Subcutaneous abdominal adipose tissue (tissue), 5 donors: ENCODE data around the gene INMT.
A peak's percentile ranks its signal among the peaks of the same experiment; 100 is the strongest.

Experiments used
- H3K27ac ChIP-seq: one replicate; pipeline ENCODE4 v1.7.0; 2013; ENCODE audit warnings: low read depth, mild to moderate bottlenecking, inconsistent platforms, low read length, moderate library complexity
- H3K27me3 ChIP-seq, 5 donors: one replicate each; pipeline ENCODE4 v1.7.0; 2013; ENCODE audit warnings: low read length in 5 of 5, inconsistent platforms in 1 of 5; ENCODE audit not compliant: control insufficient read depth in 5 of 5, insufficient read depth in 4 of 5
- H3K36me3 ChIP-seq, 5 donors: one replicate each; pipeline ENCODE4 v1.7.0; 2013; ENCODE audit warnings: low read length in 5 of 5; ENCODE audit not compliant: control insufficient read depth in 5 of 5, insufficient read depth in 5 of 5
- H3K4me1 ChIP-seq, 5 donors: one replicate each; pipeline ENCODE4 v1.7.0; 2013; ENCODE audit warnings: low read length in 5 of 5, mild to moderate bottlenecking in 3 of 5, moderate library complexity in 1 of 5; ENCODE audit not compliant: control insufficient read depth in 5 of 5, insufficient read depth in 5 of 5
- H3K4me3 ChIP-seq, 5 donors: one replicate each; pipeline ENCODE4 v1.7.0; 2013; ENCODE audit warnings: low read length in 5 of 5, low read depth in 1 of 5
- H3K9ac ChIP-seq, 5 donors: one replicate each; pipeline ENCODE4 v1.7.0; 2013; ENCODE audit warnings: low read length in 5 of 5, mild to moderate bottlenecking in 4 of 5, moderate library complexity in 3 of 5
- H3K9me3 ChIP-seq, 5 donors: one replicate each; pipeline ENCODE4 v1.7.0; 2013; ENCODE audit warnings: low read length in 5 of 5; ENCODE audit not compliant: control insufficient read depth in 5 of 5
- donor health status: healthy.
- donor health status: healthy.
- donor health status: healthy.
- donor health status: healthy.
- donor health status: healthy.

The INMT gene

GRCh38 chr7:30760514-30761213, 8.7 kb downstream of the INMT start:
- Histone ChIP-seq H3K27ac (no peak overlapping the region), H3K4me1 (peaks cover 0 to 51% (median 46%) of the 10 kb centered on the region in 5 donors), H3K9me3 (no peaks in the 10 kb centered on the region), H3K36me3 (peaks cover 0 to 3% (median 0%) of the 10 kb centered on the region in 5 donors), H3K4me3 (no peak overlapping the region), H3K27me3 (no peaks in the 10 kb centered on the region), H3K9ac (no peak overlapping the region)

GRCh38 chr7:30761214-30762156, 9.6 kb downstream of the INMT start:
- H3K4me1 ChIP-seq, result peaks cover 0 to 50% (median 43%) of the 10 kb centered on the region in 5 donors
- no peak overlapping the region for H3K27ac ChIP-seq
- H3K4me3 ChIP-seq, result peak overlapping the region in 1 of 5 donors; percentile 7
- no peaks in the 10 kb centered on the region for H3K9me3 ChIP-seq
- no peak overlapping the region for H3K9ac ChIP-seq
- H3K27me3 ChIP-seq, result no peaks in the 10 kb centered on the region
- peaks cover 0 to 3% (median 0%) of the 10 kb centered on the region in 5 donors for H3K36me3 ChIP-seq

GRCh38 chr7:30764030-30764975, 12.4 kb downstream of the INMT start:
- Histone ChIP-seq H3K36me3 (no peaks in the 10 kb centered on the region), H3K9me3 (no peaks in the 10 kb centered on the region), H3K9ac (no peak overlapping the region), H3K4me3 (no peak overlapping the region), H3K27me3 (no peaks in the 10 kb centered on the region), H3K27ac (no peak overlapping the region), H3K4me1 (peaks cover 0 to 42% (median 36%) of the 10 kb centered on the region in 5 donors)

- Histone ChIP-seq H3K4me3 (no peak overlapping the region), H3K9me3 (no peaks in the 10 kb centered on the region), H3K36me3 (no peaks in the 10 kb centered on the region), H3K9ac (no peak overlapping the region), H3K4me1 (peaks cover 0 to 42% (median 36%) of the 10 kb centered on the region in 5 donors), H3K27ac (no peak overlapping the region), H3K27me3 (no peaks in the 10 kb centered on the region)
Measured at GRCh38 chr7:30765408-30765807, 13.5 kb downstream of the INMT start.

GRCh38 chr7:30770845-30771173, 18.9 kb downstream of the INMT start:
- Histone ChIP-seq H3K4me1 (peaks cover 0 to 27% (median 15%) of the 10 kb centered on the region in 5 donors), H3K4me3 (peak overlapping the region in 4 of 5 donors; percentile 79 to 85 (median 84)), H3K27me3 (no peaks in the 10 kb centered on the region), H3K9ac (peak overlapping the region; percentile 18 to 74 (median 62)), H3K36me3 (no peaks in the 10 kb centered on the region), H3K27ac (peak overlapping the region; percentile 55), H3K9me3 (no peaks in the 10 kb centered on the region)

- Histone ChIP-seq H3K36me3 (no peaks in the 10 kb centered on the region), H3K27me3 (no peaks in the 10 kb centered on the region), H3K9me3 (no peaks in the 10 kb centered on the region), H3K9ac (peak within 1 kb of the TSS; percentile 59 to 86 (median 81)), H3K27ac (peak within 1 kb of the TSS; percentile 55), H3K4me3 (peak within 1 kb of the TSS; percentile 79 to 85 (median 84)), H3K4me1 (peaks cover 0 to 27% (median 15%) of the 10 kb centered on the region in 5 donors)
Measured at GRCh38 chr7:30771174-30771879, 19.4 kb downstream of the INMT start, which contains the start of gene MINDY4. Gene MINDY4, plus strand, starts transcription at chr7:30771417. Its CDS starts 77 bp downstream, at chr7:30771494.

GRCh38 chr7:30771880-30772425, 20.0 kb downstream of the INMT start:
- no peaks in the 10 kb centered on the region for H3K36me3 ChIP-seq
- no peaks in the 10 kb centered on the region for H3K9me3 ChIP-seq
- peaks cover 0 to 26% (median 14%) of the 10 kb centered on the region in 5 donors for H3K4me1 ChIP-seq
- H3K9ac ChIP-seq, result peak overlapping the region; percentile 33 to 86 (median 81)
- H3K27me3 ChIP-seq, result no peaks in the 10 kb centered on the region
- peak overlapping the region; percentile 77 to 85 (median 84) for H3K4me3 ChIP-seq
- peak overlapping the region; percentile 55 for H3K27ac ChIP-seq

GRCh38 chr7:30772984-30773383, 21.0 kb downstream of the INMT start:
- Histone ChIP-seq H3K4me3 (no peak overlapping the region), H3K4me1 (peaks cover 0 to 22% (median 10%) of the 10 kb centered on the region in 5 donors), H3K9ac (no peak overlapping the region), H3K9me3 (no peaks in the 10 kb centered on the region), H3K36me3 (no peaks in the 10 kb centered on the region), H3K27me3 (no peaks in the 10 kb centered on the region), H3K27ac (no peak overlapping the region)

- peaks cover 0 to 12% (median 5%) of the 10 kb centered on the region in 5 donors for H3K36me3 ChIP-seq
- H3K9ac ChIP-seq, result no peak overlapping the region
- no peak overlapping the region for H3K27ac ChIP-seq
- no peaks in the 10 kb centered on the region for H3K27me3 ChIP-seq
- peaks cover 0 to 22% (median 13%) of the 10 kb centered on the region in 5 donors for H3K4me1 ChIP-seq
- H3K9me3 ChIP-seq, result no peaks in the 10 kb centered on the region
- no peak overlapping the region for H3K4me3 ChIP-seq
Measured at GRCh38 chr7:30775992-30776391, 24.1 kb downstream of the INMT start.
